Stimulated activated CD8-positive, alpha-beta memory T cell treated with anti-CD3 and anti-CD28 coated beads, Interleukin-4, amount 100 ng/mL, for 1 hour (primary cell): Measurements from ENCODE around the gene FZD1.

Experiments used
- DNase-seq, 2 donors: peaks; one replicate each; pipeline ENCODE4 v3.0.0-alpha.2; 2020; ENCODE audit warnings: low read depth in 2 of 2, low spot score in 1 of 2

Gene FZD1

DNA sequence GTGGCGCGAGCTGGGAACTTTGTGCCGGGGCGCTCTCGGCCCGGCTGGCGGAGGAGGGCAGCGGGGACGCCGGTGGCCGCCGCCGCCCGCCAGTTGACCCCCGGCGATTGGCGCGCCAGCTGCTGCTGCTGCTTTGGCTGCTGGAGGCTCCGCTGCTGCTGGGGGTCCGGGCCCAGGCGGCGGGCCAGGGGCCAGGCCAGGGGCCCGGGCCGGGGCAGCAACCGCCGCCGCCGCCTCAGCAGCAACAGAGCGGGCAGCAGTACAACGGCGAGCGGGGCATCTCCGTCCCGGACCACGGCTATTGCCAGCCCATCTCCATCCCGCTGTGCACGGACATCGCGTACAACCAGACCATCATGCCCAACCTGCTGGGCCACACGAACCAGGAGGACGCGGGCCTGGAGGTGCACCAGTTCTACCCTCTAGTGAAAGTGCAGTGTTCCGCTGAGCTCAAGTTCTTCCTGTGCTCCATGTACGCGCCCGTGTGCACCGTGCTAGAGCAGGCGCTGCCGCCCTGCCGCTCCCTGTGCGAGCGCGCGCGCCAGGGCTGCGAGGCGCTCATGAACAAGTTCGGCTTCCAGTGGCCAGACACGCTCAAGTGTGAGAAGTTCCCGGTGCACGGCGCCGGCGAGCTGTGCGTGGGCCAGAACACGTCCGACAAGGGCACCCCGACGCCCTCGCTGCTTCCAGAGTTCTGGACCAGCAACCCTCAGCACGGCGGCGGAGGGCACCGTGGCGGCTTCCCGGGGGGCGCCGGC is 870 bp downstream of the FZD1 start:
- no peak for DNase-seq

DNA sequence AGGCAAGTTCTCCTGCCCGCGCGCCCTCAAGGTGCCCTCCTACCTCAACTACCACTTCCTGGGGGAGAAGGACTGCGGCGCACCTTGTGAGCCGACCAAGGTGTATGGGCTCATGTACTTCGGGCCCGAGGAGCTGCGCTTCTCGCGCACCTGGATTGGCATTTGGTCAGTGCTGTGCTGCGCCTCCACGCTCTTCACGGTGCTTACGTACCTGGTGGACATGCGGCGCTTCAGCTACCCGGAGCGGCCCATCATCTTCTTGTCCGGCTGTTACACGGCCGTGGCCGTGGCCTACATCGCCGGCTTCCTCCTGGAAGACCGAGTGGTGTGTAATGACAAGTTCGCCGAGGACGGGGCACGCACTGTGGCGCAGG is 1.4 kb downstream of the FZD1 start:
- DNase-seq, result no peak

DNA sequence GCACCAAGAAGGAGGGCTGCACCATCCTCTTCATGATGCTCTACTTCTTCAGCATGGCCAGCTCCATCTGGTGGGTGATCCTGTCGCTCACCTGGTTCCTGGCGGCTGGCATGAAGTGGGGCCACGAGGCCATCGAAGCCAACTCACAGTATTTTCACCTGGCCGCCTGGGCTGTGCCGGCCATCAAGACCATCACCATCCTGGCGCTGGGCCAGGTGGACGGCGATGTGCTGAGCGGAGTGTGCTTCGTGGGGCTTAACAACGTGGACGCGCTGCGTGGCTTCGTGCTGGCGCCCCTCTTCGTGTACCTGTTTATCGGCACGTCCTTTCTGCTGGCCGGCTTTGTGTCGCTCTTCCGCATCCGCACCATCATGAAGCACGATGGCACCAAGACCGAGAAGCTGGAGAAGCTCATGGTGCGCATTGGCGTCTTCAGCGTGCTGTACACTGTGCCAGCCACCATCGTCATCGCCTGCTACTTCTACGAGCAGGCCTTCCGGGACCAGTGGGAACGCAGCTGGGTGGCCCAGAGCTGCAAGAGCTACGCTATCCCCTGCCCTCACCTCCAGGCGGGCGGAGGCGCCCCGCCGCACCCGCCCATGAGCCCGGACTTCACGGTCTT is 1.9 kb downstream of the FZD1 start:
- DNase-seq, result no peak

- DNase-seq, result no peak
Observed at GRCh38 chr7:91266689-91267090, 2.5 kb downstream of the FZD1 start.

DNA sequence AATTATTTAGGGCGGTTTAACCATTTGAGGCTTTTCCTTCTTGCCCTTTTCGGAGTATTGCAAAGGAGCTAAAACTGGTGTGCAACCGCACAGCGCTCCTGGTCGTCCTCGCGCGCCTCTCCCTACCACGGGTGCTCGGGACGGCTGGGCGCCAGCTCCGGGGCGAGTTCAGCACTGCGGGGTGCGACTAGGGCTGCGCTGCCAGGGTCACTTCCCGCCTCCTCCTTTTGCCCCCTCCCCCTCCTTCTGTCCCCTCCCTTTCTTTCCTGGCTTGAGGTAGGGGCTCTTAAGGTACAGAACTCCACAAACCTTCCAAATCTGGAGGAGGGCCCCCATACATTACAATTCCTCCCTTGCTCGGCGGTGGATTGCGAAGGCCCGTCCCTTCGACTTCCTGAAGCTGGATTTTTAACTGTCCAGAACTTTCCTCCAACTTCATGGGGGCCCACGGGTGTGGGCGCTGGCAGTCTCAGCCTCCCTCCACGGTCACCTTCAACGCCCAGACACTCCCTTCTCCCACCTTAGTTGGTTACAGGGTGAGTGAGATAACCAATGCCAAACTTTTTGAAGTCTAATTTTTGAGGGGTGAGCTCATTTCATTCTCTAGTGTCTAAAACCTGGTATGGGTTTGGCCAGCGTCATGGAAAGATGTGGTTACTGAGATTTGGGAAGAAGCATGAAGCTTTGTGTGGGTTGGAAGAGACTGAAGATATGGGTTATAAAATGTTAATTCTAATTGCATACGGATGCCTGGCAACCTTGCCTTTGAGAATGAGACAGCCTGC is 3.1 kb downstream of the FZD1 start:
- no peak for DNase-seq

DNA sequence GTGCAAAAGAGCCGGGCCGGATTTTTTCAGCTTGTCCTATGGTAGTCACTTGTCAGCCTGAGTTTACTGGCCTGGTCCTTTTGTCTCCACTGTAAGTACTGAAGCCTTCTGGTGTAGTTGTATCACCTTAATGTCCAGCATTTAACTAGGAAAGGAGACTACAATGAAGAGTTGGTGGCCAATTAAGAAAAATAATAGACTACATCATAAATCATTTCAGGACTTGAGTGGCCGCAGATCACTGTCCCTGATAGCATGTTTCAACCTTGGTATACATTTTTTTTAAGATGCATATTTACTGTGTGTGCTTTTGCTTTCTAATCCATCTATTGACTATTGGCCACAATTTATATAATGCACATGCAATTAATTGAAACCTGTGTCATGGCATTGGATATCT is 6.1 kb downstream of the FZD1 start:
- no peak for DNase-seq

DNA sequence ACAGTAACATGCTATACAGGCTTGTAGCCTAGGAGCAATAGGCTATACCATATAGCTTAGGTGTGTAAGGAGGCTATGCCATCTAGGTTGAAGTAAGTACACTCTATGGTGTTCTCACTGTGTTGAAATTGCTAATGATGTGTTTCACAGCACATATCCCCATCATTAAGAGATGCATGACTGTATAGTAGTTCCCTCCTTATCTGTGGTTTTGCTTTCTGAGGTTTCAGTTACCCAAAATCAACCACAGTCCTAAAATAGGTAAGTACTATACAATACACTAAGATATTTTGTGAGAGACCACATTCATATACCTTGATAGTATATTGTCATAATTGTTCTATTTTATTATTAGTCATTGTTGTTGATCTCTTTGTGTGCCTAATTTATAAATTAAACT is 12.7 kb downstream of the FZD1 start:
- DNase-seq, result no peak

DNA sequence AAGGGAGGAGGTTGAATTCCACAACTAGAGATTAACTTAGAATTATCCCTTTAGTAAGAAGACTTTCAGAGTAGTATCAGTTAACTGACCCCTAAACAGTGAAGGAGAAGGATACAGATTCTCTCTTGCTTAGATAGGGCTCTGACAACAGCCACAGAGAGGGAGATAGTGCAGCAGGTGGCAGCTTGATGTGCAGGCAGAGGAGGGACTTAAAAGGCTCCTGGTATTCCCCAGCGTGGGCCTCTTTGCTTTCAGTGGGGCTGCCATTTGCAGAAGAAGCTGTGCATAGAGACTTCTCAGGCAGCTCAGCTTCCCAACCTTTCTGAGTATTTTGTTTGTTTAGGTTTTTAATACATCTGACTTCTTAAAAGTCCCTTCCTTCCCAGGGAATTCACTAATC is 16.0 kb downstream of the FZD1 start:
- no peak for DNase-seq

GRCh38 chr7:91280604-91281003 is 16.4 kb downstream of the FZD1 start:
- no peak for DNase-seq

DNA sequence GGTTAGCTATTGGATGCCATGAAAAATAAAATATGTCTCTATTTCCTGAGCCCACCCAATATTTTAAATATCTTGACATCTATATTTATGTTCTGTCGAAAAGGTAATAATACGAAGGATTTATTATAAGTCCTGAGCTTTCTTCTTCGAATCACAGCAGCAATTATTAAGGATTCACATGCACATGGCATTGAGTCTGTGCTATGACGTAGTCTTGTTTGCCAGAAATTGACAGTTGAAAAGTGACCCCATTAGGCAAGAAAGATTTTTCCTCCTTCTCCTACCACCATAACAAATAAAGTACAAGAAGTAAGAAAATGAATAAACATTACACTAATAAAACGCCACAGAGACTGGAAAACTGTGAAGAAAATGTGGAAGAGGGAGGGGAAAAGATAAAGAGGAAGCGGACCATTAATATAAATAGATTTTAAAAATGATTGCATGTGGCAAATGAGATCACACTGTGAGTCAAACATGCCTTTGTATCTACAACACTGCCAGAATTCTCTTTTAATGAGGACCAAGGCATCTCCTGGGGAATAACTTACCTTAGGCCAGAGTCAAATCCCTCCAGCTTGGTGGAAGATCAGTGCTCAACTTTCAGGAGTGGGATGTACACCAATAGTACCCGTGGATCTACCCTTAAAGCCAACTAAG is 21.6 kb downstream of the FZD1 start:
- no peak for DNase-seq

DNA sequence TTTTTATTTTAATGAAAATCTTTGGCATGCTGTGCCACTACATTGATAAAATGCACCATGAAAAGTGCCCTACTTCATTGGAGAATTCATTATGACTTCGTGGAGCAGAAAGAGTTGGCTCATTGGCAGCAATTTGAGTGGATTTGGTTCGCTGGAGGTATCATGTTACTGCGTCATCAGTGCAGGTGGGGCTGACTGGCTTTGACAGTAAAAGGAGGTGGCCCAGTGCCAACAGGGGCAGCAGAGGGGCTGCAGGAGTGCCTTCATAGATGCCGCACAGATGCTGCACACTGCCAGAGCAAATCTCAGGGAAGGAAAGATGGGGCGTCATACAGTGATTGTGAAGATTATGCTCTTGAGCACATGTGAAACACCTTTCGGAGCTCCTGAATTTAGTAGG is 22.2 kb downstream of the FZD1 start:
- DNase-seq, result no peak

- DNase-seq, result no peak
Observed at GRCh38 chr7:91287371-91288084, 23.3 kb downstream of the FZD1 start.

DNA sequence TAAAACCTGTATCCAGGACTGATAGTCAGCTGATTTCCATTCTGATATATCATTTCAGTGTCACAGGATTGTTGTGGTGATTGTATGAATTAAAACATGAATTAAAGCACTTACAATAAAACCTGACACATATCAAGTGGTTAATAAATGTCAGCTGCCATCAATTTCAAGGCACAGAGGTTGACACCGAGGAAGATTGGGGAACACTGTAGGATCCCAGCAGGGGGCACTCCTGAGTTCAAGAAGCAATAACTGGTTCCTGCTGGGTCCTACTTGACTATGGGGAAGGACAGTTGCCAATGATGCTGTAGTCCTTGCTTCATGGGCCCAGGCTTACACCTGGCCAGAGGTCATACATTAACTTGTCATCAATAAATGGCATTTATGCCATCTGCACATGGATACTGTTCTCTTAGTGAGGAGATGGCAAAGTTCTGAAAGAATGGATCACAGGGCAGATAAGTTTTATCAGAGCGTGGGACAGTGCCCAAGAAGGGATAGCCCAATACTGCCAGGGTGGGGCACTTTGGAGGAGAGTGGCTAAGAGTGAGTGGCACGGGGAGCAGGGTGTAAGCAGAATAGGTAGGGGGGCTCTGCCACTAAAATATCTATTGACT is 24.1 kb downstream of the FZD1 start:
- DNase-seq, result no peak

DNA sequence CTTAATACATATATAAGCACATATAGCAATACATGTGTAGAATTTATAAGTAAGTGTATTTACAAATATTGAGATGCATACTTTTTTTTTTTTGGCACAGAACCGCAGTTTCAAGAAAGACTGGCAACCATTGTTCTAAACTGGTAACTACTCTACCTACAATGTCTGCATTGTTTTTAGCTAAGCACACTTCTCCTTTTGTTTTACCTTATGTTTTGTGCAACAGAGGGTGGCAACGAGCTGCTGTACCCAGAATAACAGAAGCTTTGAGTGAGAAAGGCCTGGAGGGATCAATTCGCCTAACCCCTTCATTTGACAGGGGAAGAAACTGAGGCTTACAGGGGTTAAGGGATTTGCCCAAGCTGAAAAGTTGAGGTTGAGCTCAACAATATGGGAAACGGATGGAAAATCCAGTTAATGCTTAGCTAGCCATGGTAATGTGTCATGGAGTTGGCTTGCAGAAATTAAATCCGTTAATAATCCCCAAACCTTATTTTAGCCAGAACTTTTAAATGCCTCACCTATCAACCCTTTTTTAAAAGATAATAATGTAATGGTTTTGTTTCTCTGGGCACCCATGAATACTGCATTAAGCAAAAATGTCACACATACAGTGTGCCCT is 25.5 kb downstream of the FZD1 start:
- DNase-seq, result no peak

DNA sequence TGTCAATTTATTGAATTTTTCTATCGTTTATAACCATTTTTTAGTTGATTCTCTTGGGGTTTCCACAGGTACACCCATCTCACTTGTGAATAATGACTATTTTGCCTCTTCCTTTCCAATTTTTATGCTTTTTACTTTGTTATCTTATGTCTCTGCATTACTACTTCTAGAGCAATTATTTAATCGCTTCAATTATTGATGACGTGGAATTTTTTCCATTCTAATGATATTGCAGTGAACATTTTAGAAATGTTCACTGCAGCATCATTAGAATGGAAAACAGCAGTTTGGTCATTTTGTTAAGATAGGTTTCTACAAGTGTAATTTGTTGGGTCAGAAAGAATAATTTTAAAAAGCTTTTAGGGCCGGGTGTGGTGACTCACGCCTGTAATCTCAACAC is 27.1 kb downstream of the FZD1 start:
- no peak for DNase-seq

DNA sequence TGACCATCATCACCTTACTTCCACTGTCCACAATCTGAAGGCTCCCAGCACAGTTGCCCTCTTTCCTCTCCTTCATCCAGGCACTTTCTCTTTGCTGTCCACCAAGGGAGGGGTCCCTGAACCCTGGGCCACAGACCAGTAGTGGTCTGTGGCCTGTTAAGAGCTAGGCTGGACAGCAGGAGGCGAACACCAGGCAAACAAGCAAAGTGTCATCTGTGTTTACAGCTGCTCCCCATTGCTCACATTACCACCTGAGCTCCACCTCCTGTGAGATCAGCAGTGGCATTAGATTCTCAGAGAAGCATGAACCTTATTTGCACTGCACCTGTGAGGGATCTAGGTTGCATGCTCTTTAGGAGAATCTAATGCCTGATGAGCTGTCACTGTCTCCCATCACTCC is 27.7 kb downstream of the FZD1 start:
- DNase-seq, result no peak

DNA sequence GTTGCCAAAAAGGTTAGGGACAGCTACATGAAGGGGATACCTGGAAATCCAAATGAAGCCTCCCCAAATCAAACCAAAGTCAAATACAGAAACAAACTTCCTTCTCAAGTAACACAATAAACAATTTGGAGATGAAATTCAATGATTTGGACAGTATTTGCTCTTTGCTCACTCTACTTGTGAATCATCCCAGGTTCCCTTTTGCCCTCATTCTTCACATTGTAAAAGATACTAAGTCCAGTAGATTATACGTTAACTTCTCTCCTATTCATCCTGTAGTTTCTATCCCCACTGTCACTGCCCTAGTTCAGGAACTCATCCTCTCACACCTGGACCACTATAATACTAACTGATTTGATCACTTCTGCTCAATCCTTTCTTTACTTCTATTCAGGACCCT is 28.3 kb downstream of the FZD1 start:
- DNase-seq, result no peak

- no peak for DNase-seq
Observed at GRCh38 chr7:91293136-91293535, 28.9 kb downstream of the FZD1 start.

DNA sequence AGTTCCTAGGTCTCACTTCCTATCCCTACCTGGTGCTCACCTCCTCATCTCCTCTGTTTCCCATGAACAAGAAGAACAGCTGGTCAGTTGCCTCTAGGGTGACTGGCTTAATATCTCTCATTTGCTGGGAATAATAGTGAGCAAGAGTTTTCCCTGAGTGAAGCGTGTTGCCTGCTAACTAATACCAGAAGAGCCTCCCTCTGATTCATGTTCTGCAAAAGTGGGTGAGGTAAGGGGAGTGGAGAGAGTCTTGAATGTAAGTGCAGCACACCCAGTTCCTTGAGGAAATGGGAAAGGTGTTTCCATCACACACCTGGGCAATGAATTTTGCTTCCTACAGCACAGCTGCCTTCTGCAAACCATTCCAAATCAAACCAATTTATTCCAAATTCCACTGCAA is 29.6 kb downstream of the FZD1 start:
- DNase-seq, result no peak

DNA sequence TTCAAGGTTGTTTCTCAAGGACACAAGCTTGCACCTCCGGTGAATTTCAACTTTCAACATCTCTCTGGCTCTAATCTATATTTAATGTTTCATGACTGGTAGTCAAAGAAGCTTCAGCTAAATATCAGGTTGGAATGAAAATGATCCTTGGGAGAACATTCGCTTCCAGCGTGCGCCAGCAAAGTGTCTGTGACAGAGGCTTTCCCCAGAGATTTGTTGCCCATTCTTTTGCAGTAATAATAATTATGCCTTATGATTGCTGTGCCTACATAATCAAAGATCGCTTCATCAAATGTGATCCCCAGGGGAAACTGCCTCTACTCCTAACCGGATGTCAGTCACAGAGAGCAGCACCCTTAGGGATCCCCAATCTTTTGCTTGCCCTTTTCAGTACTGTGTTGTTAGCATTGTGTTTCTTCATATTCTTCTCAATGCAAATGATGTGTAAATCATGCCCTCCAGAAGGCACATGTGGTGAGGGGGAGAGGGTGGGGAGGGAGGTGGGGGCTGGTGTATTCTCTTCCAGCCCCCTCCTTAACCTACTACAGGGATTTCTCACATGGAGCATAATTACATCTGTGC is 30.5 kb downstream of the FZD1 start:
- no peak for DNase-seq
